Sigmoid colon (tissue), 4 donors: ENCODE results near the gene APEX1.

Experiments used
- EP300 ChIP-seq, 4 donors: sonication (generic); formaldehyde crosslinking; IDR thresholded peaks; one replicate each; pipeline ENCODE4 v1.6.1; 2017; ENCODE audit warnings: antibody characterized with exemption in 4 of 4
- POLR2A ChIP-seq, 2 donors: fragments of 450-650 bp; IDR thresholded peaks; one replicate each; pipeline ENCODE4 v1.6.1; 2016; ENCODE audit warnings: antibody characterized with exemption in 2 of 2, mild to moderate bottlenecking in 2 of 2, moderate library complexity in 2 of 2
- POLR2AphosphoS5 ChIP-seq, 4 donors: sonication (generic); formaldehyde crosslinking; IDR thresholded peaks; one replicate each; pipeline ENCODE4 v1.6.1; 2017; ENCODE audit warnings: antibody characterized with exemption in 4 of 4
- TF ChIP-seq, protein P1 (sequence below), 4 experiments: fragments of 450-650 bp in 3 of 4; fragments of 200-600 bp in 1 of 4; IDR thresholded peaks; one replicate each; pipeline ENCODE4 v1.5.1; 2016 to 2019; ENCODE audit warnings: antibody characterized with exemption in 4 of 4, mild to moderate bottlenecking in 3 of 4, moderate library complexity in 2 of 4

DNA sequence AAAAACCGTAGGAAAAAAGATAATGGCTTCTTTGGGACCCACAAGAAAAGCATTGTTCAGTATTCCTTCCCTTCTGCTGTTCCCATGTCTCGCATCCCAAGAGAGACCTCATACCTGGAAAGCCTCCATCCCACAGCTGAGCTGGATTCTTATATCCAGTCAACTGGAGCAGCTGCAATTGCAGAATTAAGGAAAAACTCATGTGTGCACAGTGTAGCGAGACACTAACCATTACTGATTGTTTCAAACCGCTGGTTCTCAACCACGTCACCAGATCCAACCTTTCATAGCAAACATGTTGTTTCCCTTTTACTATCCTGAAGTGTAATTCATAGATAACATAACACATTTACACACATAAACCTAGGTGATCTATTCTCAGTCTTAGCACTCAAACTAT, 44.9 kb downstream of the APEX1 start:
- TF ChIP-seq POLR2AphosphoS5 (IDR thresholded peaks at IDR 0.05) (no peak), EP300 (IDR thresholded peaks at IDR 0.05) (no peak), POLR2A (IDR thresholded peaks at IDR 0.05) (no peak)
- TF ChIP-seq, protein P1, sequence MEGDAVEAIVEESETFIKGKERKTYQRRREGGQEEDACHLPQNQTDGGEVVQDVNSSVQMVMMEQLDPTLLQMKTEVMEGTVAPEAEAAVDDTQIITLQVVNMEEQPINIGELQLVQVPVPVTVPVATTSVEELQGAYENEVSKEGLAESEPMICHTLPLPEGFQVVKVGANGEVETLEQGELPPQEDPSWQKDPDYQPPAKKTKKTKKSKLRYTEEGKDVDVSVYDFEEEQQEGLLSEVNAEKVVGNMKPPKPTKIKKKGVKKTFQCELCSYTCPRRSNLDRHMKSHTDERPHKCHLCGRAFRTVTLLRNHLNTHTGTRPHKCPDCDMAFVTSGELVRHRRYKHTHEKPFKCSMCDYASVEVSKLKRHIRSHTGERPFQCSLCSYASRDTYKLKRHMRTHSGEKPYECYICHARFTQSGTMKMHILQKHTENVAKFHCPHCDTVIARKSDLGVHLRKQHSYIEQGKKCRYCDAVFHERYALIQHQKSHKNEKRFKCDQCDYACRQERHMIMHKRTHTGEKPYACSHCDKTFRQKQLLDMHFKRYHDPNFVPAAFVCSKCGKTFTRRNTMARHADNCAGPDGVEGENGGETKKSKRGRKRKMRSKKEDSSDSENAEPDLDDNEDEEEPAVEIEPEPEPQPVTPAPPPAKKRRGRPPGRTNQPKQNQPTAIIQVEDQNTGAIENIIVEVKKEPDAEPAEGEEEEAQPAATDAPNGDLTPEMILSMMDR (IDR thresholded peaks at IDR 0.05): no peak
